Measurements from ENCODE around the gene IL18RAP.

The IL18RAP gene

GRCh38 chr2:102455061-102455670 is 32.2 kb downstream of the IL18RAP start:
- DNase-seq (ENCODE audit: low spot score): no peak
- no peak for FAIRE-seq

- FAIRE-seq: no peak
- no peak for DNase-seq (ENCODE audit: low spot score)
Observed at GRCh38 chr2:102460467-102460866, 37.5 kb downstream of the IL18RAP start.

DNA sequence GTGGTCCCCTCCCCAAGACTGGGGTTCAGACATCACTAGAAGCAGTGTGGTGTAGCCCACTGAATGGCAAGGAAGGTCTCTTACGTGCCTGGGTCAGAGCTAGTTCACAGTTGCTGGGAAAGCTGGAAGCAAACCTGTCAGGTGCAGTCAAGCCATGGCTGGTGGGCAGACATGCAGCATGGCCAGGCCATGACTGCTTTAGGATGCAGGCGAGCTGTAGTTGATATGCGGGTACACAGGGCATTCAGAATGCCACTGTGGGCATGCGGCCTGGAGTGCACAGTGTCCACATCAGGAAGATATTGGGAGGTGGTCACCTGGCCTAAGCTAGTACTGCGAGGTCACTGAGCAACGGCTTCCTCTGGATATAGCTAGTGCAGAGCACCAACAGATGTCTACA is 38.2 kb downstream of the IL18RAP start:
- DNase-seq (ENCODE audit: low spot score) (no peak), FAIRE-seq (no peak)

DNA sequence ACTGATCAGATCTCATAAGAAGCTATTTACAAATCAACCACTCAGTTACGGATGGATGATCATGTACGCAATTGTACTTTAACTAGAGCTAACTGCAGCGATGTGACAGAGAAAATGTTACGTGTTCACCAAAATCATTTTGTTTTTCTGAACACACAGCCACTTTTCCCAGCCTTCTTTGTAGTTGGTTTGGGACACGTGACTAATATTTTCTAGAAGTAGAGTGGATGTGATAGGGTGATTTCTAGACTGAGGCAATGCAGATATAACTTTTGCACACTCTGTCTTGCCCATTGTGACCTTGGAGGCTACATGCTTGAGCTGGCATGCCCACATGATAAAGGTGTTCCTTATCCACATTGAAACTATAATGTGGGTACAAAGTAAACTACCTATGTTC is 40.2 kb downstream of the IL18RAP start:
- FAIRE-seq: no peak

GRCh38 chr2:102470168-102470567 is 47.2 kb downstream of the IL18RAP start:
- DNase-seq (ENCODE audit: low spot score) (no peak), FAIRE-seq (no peak)

More for the DNA sequence above, 40.2 kb downstream of the IL18RAP start:
- DNase-seq (ENCODE audit: low spot score): no peak

DNA sequence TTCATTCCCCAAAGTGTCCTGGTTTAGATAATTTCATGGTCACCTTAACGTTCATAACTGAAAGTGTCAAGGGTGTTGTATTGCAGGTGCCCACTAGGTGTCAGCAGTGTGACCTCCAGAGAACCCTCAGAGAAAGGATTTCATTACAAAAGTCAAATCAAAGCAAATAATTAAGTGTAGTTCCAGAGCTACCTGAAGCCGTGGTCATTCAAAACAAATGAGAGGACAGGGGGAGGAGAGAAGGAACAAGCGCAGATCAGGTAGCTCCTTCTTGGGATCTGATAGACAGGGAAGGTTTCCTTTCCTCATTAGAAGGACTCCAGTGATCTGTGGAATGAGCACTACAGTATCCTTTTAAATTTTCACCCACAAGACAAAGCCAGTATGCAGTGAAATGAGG is 50.1 kb downstream of the IL18RAP start, which contains the start of gene SLC9A4:
Gene SLC9A4 (plus strand): TSS at position 207 of the 400 bp plus-strand sequence. CDS start 534 bp downstream, outside the sequence.
- DNase-seq (ENCODE audit: low spot score): peak; percentile 35
- FAIRE-seq: peak; percentile 54

DNA sequence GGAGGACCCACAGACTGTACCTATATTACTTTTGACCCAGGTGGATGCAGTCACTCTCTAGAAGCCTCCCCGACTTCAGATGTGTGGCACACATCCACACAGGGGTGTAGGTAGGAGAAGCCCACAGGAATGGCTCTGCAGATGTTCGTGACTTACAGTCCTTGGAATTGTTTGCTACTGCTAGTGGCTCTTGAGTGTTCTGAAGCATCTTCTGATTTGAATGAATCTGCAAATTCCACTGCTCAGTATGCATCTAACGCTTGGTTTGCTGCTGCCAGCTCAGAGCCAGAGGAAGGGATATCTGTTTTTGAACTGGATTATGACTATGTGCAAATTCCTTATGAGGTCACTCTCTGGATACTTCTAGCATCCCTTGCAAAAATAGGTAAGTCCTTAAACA is 50.7 kb downstream of the IL18RAP start:
- no peak for FAIRE-seq

DNA sequence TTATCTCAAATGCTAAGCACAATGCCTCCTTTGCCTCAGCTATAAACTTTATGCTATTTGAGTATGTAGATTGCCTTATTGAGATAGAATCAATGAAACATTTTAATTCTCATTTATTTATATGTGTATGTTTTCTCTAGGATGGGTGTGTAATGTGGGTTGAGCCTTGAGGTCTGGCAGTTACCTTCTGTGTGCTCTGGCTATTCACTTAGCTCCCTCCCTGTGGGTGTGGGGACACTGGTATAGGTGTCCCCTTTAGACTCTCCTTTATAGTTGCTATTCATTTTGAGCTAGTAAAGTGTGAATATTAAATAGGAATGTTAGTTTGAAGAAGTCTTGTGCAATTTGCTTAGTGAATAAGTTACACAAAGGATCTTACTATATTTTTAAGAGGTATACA is 51.8 kb downstream of the IL18RAP start:
- FAIRE-seq (no peak), DNase-seq (ENCODE audit: low spot score) (no peak)

More for the DNA sequence above, 50.7 kb downstream of the IL18RAP start:
- no peak for DNase-seq (ENCODE audit: low spot score)

DNA sequence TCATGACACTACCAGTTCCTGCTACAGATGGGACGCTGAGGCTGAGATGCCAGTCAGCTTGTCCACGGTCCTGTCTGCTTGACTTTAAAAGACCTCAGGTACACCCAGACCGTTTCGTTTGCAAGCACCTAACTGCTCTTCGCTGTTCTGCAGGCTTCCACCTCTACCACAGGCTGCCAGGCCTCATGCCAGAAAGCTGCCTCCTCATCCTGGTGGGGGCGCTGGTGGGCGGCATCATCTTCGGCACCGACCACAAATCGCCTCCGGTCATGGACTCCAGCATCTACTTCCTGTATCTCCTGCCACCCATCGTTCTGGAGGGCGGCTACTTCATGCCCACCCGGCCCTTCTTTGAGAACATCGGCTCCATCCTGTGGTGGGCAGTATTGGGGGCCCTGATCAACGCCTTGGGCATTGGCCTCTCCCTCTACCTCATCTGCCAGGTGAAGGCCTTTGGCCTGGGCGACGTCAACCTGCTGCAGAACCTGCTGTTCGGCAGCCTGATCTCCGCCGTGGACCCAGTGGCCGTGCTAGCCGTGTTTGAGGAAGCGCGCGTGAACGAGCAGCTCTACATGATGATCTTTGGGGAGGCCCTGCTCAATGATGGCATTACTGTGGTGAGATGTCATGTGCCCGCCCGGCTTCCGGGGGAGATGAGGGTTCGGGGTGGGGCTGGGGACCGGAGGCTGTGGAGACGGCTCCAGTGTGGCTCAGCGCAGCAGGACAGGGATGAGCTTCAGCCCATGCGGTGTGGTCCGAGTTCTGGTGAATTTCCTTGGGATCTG is 55.9 kb downstream of the IL18RAP start:
- DNase-seq (ENCODE audit: low spot score) (no peak), FAIRE-seq (no peak)

DNA sequence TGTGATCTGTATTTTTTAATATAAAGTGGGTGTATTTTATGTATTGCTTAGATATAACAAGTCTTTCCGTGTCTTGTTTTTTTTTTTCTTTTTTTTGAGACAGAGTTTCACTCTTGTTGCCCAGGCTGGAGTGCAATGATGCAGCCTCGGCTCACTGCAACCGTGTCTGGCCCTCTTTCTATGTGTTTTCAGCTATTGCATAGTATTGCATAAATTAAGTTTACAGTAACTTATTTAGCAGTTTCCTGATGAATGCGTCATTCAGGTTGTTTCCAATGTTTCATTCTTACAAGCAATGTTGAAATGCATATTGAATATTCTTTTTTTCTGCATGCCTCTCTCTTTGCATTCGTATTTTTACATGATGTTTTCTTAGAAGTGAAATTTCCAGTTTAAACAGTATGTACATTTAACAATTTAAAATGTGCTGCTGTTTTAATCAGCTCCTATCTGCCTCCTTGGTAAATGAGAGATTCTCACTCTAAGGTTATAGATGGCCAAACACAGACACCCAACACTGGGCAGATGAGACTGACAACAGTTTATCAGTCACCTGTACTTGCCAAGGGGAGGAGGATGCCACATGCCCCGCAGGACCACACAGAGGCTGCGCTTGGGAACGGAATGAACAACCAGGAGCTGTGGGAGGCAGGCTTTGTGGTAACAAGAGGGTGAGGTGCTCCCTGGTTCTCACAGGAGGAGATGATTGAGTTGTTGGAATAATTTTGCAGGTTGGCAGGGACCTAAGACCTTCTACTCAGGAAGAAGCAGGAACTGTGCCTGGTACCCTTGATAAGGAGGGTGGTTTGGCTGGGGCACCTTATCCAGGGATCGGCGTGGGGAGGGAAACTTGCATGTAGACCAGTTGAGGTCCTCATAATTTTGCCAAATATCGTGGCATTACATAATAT is 57.6 kb downstream of the IL18RAP start:
- no peak for FAIRE-seq
- DNase-seq (ENCODE audit: low spot score): no peak

DNA sequence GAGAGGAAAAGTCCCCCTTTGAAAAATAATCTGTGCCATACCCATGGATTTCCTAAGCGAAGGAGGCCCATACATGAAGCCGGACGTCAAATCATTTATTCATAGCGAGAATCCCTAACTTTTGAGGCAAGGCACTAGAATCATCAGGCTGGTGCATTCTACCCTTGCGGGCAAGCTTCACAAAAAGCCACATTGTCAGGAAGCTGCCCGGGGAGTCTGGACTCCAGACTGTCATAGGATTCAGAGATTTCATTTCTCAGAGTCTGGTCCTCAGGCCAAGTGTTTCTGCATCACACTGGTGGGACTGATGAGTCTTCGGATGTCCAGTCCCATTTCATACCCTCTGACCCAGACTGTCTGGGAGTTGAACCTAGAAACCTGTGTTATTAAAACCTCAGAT is 59.0 kb downstream of the IL18RAP start:
- DNase-seq (ENCODE audit: low spot score) (no peak), FAIRE-seq (no peak)

GRCh38 chr2:102483086-102483485 is 60.1 kb downstream of the IL18RAP start:
- DNase-seq (ENCODE audit: low spot score): no peak
- FAIRE-seq: no peak

DNA sequence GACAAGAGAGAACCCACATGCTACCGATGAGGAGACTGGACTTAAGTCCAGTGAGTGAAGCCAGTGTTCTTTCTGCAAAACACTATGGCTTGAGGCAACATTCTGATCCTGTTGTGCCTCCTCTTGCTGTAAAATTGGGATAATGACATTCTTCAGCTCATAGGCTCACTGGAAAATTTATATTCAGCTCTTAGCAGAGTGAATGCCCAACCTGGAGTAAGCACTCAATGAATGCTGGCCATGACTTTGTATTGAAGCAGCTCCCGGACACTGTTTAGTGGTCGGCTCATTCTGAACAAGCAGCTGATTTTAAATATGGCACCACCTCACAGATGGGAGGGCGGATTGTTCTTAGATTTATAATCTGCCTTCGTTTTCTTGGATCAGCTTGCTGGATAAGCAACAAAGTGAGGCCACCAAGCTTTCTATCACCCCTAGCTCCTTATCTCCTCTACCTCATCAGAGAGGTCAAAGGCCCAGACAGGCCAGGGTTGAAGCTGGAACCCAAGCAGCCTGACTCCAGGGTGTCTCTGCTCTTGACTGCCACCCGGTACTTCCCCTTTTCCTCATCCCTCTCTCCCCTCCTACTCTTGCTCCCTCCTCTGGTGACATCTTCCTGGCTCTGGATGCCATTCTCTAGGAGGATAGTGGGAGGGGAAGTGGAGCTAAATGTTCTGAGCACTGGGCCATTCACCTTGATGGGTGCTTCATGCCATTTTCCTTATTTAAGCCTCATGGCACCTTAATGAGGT is 61.5 kb downstream of the IL18RAP start:
- no peak for FAIRE-seq

GRCh38 chr2:102485147-102485785 is 62.3 kb downstream of the IL18RAP start:
- FAIRE-seq: no peak

More for the DNA sequence above, 61.5 kb downstream of the IL18RAP start:
- no peak for DNase-seq (ENCODE audit: low spot score)

DNA sequence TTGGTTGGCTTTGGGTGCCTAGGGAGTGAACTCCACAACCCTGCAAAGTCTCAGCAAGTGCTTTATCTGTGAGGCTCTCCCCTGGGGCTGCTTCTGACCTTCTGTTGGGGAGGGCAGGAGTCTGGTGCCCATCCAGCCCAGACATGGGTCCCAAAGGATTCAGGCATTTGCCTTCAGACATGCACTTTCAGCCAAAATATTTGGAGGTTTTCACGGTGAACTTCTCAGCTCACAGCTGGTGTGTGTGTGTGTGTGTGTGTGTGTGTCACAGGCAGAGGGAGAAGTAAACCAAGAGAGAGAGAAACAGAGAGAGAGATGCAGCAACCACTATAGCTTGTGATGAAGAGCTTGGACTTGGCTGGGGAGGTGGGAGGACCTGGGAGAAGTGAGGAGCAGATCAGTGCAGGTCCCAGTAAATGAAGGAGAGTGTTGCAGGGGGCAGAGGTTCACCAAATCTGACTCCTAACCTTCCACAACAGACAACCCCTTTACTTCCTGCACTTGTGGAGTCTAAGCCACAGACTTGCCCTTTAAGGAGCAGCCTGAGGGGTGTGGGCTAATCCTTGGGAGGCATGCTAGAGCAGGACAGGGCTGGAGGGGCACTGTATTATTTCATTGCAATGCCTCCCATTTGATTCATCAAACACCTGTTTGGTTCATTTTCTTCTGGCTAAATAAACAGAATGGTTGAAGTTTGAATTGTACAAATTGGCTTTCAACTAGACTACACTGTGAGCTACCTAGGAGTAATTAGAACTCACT is 64.2 kb downstream of the IL18RAP start:
- no peak for DNase-seq (ENCODE audit: low spot score)
- FAIRE-seq: no peak

More at GRCh38 chr2:102485147-102485785, 62.3 kb downstream of the IL18RAP start:
- no peak for DNase-seq (ENCODE audit: low spot score)

DNA sequence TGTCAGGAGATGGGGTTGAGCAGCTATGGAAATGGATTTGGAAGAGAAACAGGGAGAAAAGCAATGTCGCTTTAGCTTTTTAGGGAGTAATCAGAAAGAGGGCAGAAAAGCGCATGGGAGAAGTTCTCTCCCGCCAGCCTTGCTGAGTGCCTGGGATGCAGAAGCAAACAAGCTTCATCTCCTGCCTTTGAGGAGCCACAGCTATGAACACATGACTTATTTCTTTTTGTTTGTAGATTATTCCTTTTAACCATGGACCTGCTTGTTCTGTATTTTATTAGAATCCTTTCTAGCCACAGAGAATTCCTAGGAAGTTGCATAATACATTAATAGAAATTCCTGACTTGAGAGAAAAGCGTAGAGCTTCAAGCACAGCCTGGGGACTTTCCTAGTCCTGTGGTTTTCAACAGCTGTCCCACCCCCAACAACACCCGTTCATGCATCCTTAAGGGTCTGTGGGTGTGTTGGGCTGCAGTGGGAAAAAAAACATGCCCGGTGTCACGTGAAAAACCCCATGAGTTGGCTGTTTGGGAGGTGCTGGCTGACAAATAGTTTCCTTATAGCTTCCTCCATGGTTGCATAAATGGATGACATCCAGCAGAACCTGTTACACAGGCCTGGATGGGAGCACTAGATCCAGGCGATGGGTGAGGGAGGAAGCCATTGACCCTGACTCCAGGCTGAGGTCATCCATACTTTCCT is 65.0 kb downstream of the IL18RAP start:
- DNase-seq (ENCODE audit: low spot score): peak; percentile 85
- FAIRE-seq: no peak

DNA sequence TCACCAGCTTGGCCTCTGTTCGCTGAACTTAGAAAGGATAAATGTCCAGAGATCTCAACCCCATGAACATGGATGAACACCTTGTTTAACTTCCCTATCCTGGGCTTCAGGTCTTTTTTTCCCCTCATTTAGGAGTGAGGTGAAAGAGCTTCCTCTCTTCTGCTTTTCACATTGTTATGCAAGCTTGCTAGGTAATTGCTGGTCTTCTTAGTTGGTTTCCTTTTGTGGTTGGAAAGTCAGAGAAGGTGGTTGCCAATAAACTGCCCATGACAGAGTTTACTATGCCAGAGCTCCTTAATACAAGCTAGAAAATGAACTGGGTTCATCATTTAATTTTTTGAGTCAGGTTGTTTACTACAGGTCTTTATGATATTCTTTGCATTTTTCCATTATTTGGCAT is 66.7 kb downstream of the IL18RAP start:
- no peak for DNase-seq (ENCODE audit: low spot score)
- no peak for FAIRE-seq

- FAIRE-seq (no peak), DNase-seq (ENCODE audit: low spot score) (no peak)
Observed at GRCh38 chr2:102492006-102492405, 69.0 kb downstream of the IL18RAP start.

GRCh38 chr2:102494570-102494969 is 71.6 kb downstream of the IL18RAP start:
- DNase-seq (ENCODE audit: low spot score) (no peak), FAIRE-seq (no peak)
